Panc1 (cell line): ENCODE data around the gene COL5A1.

Experiments
- CTCF ChIP-seq: fragments of 450-650 bp; IDR thresholded peaks from 2 replicates; pipeline ENCODE4 v1.5.1; 2017; ENCODE audit warnings: mild to moderate bottlenecking
- REST ChIP-seq, 2 experiments: IDR thresholded peaks; 2 replicates each; pipeline ENCODE4 v1.6.1; 2011 to 2012; ENCODE audit warnings: low read depth in 2 of 2, control low read depth in 1 of 2, low read length in 1 of 2, mild to moderate bottlenecking in 1 of 2, moderate library complexity in 1 of 2; ENCODE audit not compliant: insufficient read depth in 1 of 2

- TF ChIP-seq REST (IDR thresholded peaks at IDR 0.05; ENCODE audit: insufficient read depth in 1 of 2, low read depth in 2 of 2, low read length in 1 of 2), result no peak
- TF ChIP-seq CTCF, result no peak
Observed at GRCh38 chr9:134868751-134869553, 227.3 kb downstream of the COL5A1 start.
